GM12875 (cell line): ENCODE measurements around the gene ANKRD40.

Source experiments
- H3K4me3 ChIP-seq: one replicate; pipeline ENCODE4 v1.5.1; 2011; ENCODE audit warnings: low read depth, low read length, control low read depth
- TF ChIP-seq, protein P1 (sequence below): IDR thresholded peaks from 2 replicates; pipeline ENCODE4 v1.5.1; 2011; ENCODE audit warnings: low read depth, mild to moderate bottlenecking, control low read depth, inconsistent platforms, low read length, moderate library complexity, borderline replicate concordance; ENCODE audit not compliant: insufficient read depth

ANKRD40 gene

DNA sequence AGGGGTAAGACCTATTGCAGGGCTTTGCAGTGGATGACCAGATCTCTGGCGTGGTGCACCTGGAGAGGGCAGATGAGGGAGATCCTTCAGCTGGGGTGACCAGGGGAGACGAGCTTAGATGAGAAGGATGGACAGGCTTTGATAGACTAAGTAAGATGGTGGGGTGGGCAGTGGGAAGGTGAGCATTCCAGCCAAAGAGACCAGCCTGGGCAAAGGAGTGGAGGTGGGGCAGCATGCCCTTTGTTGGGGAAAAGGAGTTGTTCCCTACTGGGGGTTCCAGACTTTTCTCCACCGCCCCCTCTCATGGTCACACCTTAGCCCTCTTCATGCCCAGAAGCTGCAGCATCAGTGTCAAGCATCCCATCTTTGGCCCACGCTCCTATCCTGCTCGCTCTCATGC is 27.6 kb downstream of the ANKRD40 start:
- TF ChIP-seq, protein P1, sequence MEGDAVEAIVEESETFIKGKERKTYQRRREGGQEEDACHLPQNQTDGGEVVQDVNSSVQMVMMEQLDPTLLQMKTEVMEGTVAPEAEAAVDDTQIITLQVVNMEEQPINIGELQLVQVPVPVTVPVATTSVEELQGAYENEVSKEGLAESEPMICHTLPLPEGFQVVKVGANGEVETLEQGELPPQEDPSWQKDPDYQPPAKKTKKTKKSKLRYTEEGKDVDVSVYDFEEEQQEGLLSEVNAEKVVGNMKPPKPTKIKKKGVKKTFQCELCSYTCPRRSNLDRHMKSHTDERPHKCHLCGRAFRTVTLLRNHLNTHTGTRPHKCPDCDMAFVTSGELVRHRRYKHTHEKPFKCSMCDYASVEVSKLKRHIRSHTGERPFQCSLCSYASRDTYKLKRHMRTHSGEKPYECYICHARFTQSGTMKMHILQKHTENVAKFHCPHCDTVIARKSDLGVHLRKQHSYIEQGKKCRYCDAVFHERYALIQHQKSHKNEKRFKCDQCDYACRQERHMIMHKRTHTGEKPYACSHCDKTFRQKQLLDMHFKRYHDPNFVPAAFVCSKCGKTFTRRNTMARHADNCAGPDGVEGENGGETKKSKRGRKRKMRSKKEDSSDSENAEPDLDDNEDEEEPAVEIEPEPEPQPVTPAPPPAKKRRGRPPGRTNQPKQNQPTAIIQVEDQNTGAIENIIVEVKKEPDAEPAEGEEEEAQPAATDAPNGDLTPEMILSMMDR: no peak
- H3K4me3 ChIP-seq: no peak overlapping the region

DNA sequence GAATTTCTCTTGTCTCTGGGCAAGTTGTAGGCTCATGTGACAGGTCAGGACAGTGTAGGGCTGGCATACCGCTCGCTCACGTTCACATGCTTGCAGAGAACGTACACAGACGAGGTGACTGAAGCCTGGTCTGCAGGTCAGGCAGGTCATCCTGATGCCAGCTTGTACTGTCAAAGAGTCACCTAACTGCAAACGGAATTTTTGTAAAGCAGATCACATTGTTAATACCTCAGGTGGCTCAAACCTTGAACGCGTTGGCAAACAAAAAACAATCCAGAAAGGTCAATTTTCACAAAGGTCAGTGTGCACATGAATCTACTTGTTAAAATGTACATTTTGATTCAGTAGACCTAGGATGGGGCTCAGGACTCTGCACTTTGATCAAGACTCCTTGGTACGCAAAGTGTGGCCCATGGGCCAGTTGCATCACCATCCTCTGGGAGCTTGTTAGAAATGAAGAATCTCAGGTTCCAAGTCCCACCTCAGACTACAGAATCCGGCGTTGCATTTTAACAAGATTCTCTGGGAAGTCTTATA is 28.6 kb downstream of the ANKRD40 start:
- no peak overlapping the region for H3K4me3 ChIP-seq
- TF ChIP-seq, protein P1: no peak

DNA sequence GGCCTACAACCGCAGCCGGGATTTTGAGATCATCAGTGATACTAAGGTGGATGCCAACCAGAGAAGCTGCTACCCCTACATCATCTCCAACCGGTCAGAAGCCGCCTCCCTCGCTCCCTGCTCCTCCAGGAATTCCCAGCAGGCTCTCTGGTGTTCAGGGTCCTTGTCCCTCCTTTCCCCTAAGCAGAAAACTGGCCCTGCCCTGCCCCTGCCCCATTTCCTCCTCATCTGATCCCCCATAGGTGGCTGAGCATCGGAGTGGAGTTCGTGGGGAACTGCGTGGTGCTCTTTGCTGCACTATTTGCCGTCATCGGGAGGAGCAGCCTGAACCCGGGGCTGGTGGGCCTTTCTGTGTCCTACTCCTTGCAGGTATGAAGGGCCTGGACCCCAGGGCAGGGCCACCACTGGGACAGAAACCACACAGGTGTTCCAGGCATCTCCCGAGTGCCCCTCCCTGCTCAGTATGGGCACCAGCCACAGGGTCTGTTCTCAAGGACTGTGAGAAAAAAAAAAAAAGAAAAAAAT is 29.8 kb downstream of the ANKRD40 start:
- TF ChIP-seq, protein P1: no peak
- no peak overlapping the region for H3K4me3 ChIP-seq

- TF ChIP-seq, protein P1: no peak
- no peak overlapping the region for H3K4me3 ChIP-seq
Measured at GRCh38 chr17:50676065-50676975, 31.4 kb downstream of the ANKRD40 start.

- TF ChIP-seq, protein P1: no peak
- no peak overlapping the region for H3K4me3 ChIP-seq
Measured at GRCh38 chr17:50675627-50676026, 32.1 kb downstream of the ANKRD40 start.

- H3K4me3 ChIP-seq: no peak overlapping the region
- TF ChIP-seq, protein P1: no peak
Measured at GRCh38 chr17:50675190-50675589, 32.5 kb downstream of the ANKRD40 start.
